H9 (cell line): Measurements from ENCODE around the gene IL1RAPL2. TPM values are rescaled to one million over a fixed set of nuclear protein-coding genes. Genes with fewer than 3 reads are reported as not detected.

ENCODE experiments used
- DNase-seq: peaks from one replicate; pipeline ENCODE4 v3.0.0-alpha.2; 2017
- H2AFZ ChIP-seq: one replicate; pipeline ENCODE4 v1.6.1; 2013; ENCODE audit warnings: mild to moderate bottlenecking, low read length, control low read depth, moderate library complexity
- H2AK5ac ChIP-seq: 2 replicates; pipeline ENCODE4 v1.6.1; 2013; ENCODE audit warnings: low read length, control low read depth, mixed read lengths; ENCODE audit not compliant: insufficient read length
- H2BK120ac ChIP-seq: one replicate; pipeline ENCODE4 v1.6.1; 2013; ENCODE audit warnings: low read depth, mild to moderate bottlenecking, low read length, control low read depth, inconsistent platforms; ENCODE audit not compliant: poor library complexity, severe bottlenecking
- H2BK12ac ChIP-seq: 2 replicates; pipeline ENCODE4 v1.6.1; 2013; ENCODE audit warnings: low read length, control low read depth, mixed read lengths, low read depth; ENCODE audit not compliant: insufficient read length
- H2BK15ac ChIP-seq: 2 replicates; pipeline ENCODE4 v1.6.1; 2013; ENCODE audit warnings: low read depth, low read length, control low read depth
- H2BK20ac ChIP-seq: one replicate; pipeline ENCODE4 v1.6.1; 2013; ENCODE audit warnings: low read depth, mild to moderate bottlenecking, low read length, control low read depth, inconsistent platforms; ENCODE audit not compliant: poor library complexity, severe bottlenecking
- H2BK5ac ChIP-seq: 2 replicates; pipeline ENCODE4 v1.6.1; 2013; ENCODE audit warnings: low read length, control low read depth, mixed read lengths; ENCODE audit not compliant: insufficient read length
- H3K14ac ChIP-seq: 2 replicates; pipeline ENCODE4 v1.6.1; 2013; ENCODE audit warnings: low read length, control low read depth; ENCODE audit not compliant: insufficient read depth
- H3K18ac ChIP-seq: 2 replicates; pipeline ENCODE4 v1.6.1; 2013; ENCODE audit warnings: low read depth, mild to moderate bottlenecking, mixed read lengths, low read length, control low read depth; ENCODE audit not compliant: insufficient read length
- H3K23ac ChIP-seq: 2 replicates; pipeline ENCODE4 v1.6.1; 2013; ENCODE audit warnings: low read length, control low read depth, mixed read lengths, low read depth; ENCODE audit not compliant: insufficient read length
- H3K23me2 ChIP-seq: 2 replicates; pipeline ENCODE4 v1.6.1; 2013; ENCODE audit warnings: low read depth, mild to moderate bottlenecking, mixed read lengths, low read length, control low read depth; ENCODE audit not compliant: insufficient read length, poor library complexity, severe bottlenecking
- H3K27ac ChIP-seq: 2 replicates; pipeline ENCODE4 v1.5.1; 2013; ENCODE audit warnings: low read length, control low read depth, mixed read lengths, low read depth; ENCODE audit not compliant: insufficient read length
- H3K27me3 ChIP-seq: 2 replicates; pipeline ENCODE4 v1.6.1; 2013; ENCODE audit warnings: low read length, control low read depth, inconsistent platforms; ENCODE audit not compliant: insufficient read depth
- H3K4ac ChIP-seq: 2 replicates; pipeline ENCODE4 v1.6.1; 2013; ENCODE audit warnings: low read depth, mild to moderate bottlenecking, control low read depth, inconsistent platforms, low read length, moderate library complexity
- H3K4me1 ChIP-seq: 2 replicates; pipeline ENCODE4 v1.6.1; 2013; ENCODE audit warnings: low read length, control low read depth, inconsistent platforms; ENCODE audit not compliant: insufficient read depth
- H3K4me2 ChIP-seq: 2 replicates; pipeline ENCODE4 v1.6.1; 2013; ENCODE audit warnings: low read length, control low read depth, mixed read lengths; ENCODE audit not compliant: insufficient read length, insufficient read depth
- H3K56ac ChIP-seq: 2 replicates; pipeline ENCODE4 v1.6.1; 2013; ENCODE audit warnings: low read depth, mild to moderate bottlenecking, mixed read lengths, low read length, control low read depth; ENCODE audit not compliant: insufficient read length
- H3K79me1 ChIP-seq: 2 replicates; pipeline ENCODE4 v1.6.1; 2013; ENCODE audit warnings: low read depth, mild to moderate bottlenecking, moderate library complexity, low read length, control low read depth, inconsistent platforms; ENCODE audit not compliant: insufficient read depth, poor library complexity, severe bottlenecking
- H3K79me2 ChIP-seq: 2 replicates; pipeline ENCODE4 v1.6.1; 2013; ENCODE audit warnings: low read length, control low read depth, inconsistent platforms; ENCODE audit not compliant: insufficient read depth
- H3K9ac ChIP-seq: 2 replicates; pipeline ENCODE4 v1.6.1; 2013; ENCODE audit warnings: low read length, control low read depth, mixed read lengths; ENCODE audit not compliant: insufficient read length; ENCODE audit errors: extremely low read depth
- H3K9me3 ChIP-seq: one replicate; pipeline ENCODE4 v1.6.1; 2013; ENCODE audit warnings: low read depth, low read length, inconsistent platforms; ENCODE audit not compliant: control insufficient read depth
- H3T11ph ChIP-seq: one replicate; pipeline ENCODE4 v1.6.1; 2013; ENCODE audit warnings: mild to moderate bottlenecking, low read length, control low read depth, inconsistent platforms
- H4K20me1 ChIP-seq: one replicate; pipeline ENCODE4 v1.6.1; 2013; ENCODE audit not compliant: control insufficient read depth, insufficient read length, insufficient read depth
- H4K5ac ChIP-seq: 2 replicates; pipeline ENCODE4 v1.6.1; 2013; ENCODE audit warnings: low read depth, mild to moderate bottlenecking, mixed read lengths, low read length, control low read depth; ENCODE audit not compliant: insufficient read length
- H4K8ac ChIP-seq: replicated peaks from 2 replicates; pipeline ENCODE4 v1.6.1; 2013; ENCODE audit warnings: low read length, control low read depth, mixed read lengths, low read depth; ENCODE audit not compliant: insufficient read length
- H4K91ac ChIP-seq: 2 replicates; pipeline ENCODE4 v1.6.1; 2013; ENCODE audit warnings: low read depth, mild to moderate bottlenecking, moderate library complexity, mixed read lengths, low read length, control low read depth; ENCODE audit not compliant: insufficient read length
- H3K27ac Mint-ChIP-seq, 3 experiments: 2 replicates in 2 of 3; 3 replicates in 1 of 3; pipeline ENCODE4 v1.8.0; 2020 to 2021; ENCODE audit warnings: mixed read lengths in 3 of 3, mild to moderate bottlenecking in 1 of 3, moderate library complexity in 1 of 3
- H3K27me3 Mint-ChIP-seq: 2 replicates; pipeline ENCODE4 v1.8.0; 2021; ENCODE audit warnings: low read depth, mild to moderate bottlenecking, moderate library complexity, mixed read lengths
- H3K36me3 Mint-ChIP-seq, 3 experiments: 2 replicates in 2 of 3; 3 replicates in 1 of 3; pipeline ENCODE4 v1.8.0; 2020 to 2021; ENCODE audit warnings: low read depth in 3 of 3, mixed read lengths in 3 of 3; ENCODE audit not compliant: insufficient read depth in 1 of 3
- H3K4me1 Mint-ChIP-seq, 2 experiments: 2 replicates each; pipeline ENCODE4 v1.8.0; 2020; ENCODE audit warnings: mixed read lengths in 2 of 2
- H3K4me3 Mint-ChIP-seq, 2 experiments: 2 replicates in 1 of 2; 3 replicates in 1 of 2; pipeline ENCODE4 v1.8.0; 2020 to 2021; ENCODE audit warnings: mild to moderate bottlenecking in 2 of 2, mixed read lengths in 2 of 2, moderate library complexity in 1 of 2
- H3K9me3 Mint-ChIP-seq, 2 experiments: 2 replicates in 1 of 2; 3 replicates in 1 of 2; pipeline ENCODE4 v1.8.0; 2020; ENCODE audit warnings: mild to moderate bottlenecking in 2 of 2, mixed read lengths in 2 of 2, moderate library complexity in 1 of 2
- WGBS: extraction: QIAGEN DNeasy Blood & Tissue Kit; methylation state at CpG from one replicate; pipeline ENCODE4 v1.1.7; 2013; ENCODE audit warnings: missing lambda C conversion rate, low lambda C conversion rate, mixed read lengths; ENCODE audit not compliant: insufficient read length; ENCODE audit errors: extremely low coverage; 5-methylcytosine and 5-hydroxymethylcytosine counted together
- total RNA-seq: library from RNA; stranded (reverse); gene quantifications from 2 replicates; pipeline ENCODE4 v1.2.1, GENCODE V29; 2021
- TF ChIP-seq, protein P1 (sequence below): fragments of 200-600 bp; sonication (generic); conservative IDR thresholded peaks from 3 replicates; pipeline ENCODE4 v1.8.0; 2021; ENCODE audit warnings: antibody characterized with exemption, mild to moderate bottlenecking

The IL1RAPL2 gene
- total RNA-seq, 1 experiment from 2014 or later, result not detected

DNA sequence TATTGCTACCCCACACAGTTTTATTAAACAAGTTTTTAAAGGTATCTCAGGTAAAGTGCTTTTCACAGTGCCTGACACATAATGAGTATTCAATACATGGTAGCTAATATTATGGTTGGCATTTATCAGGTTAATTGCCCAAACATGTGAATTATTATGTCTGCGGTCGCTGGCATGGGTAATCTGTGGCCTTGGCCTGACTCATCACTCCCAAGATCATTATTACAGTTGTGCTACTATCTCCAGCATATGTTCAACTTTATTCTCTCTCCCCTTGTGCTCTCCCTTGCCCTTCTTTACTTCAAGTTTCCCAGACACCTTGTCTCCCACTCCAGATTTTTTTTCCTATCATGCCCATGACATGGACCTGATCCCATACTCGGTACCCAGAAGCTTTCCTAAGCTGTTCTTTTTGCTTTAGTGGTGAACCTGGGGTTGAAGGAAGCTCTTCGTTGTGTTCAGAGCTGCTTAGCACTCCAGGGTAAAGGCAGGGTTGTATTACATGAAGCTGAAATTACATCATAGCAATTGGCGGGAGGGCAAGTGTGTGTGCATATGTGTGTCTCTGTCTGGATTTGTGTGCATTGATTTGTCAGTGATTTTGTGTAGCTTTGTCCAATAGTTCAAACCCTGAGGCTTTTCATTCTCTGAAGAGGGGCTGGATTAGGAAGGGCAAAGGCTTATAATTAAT is 1079.8 kb downstream of the IL1RAPL2 start:
- Histone ChIP-seq H2BK5ac (no peak overlapping the region), H3K23ac (no peak overlapping the region), H2BK12ac (no peak overlapping the region), H2AK5ac (no peak overlapping the region), H3T11ph (no peak overlapping the region), H3K79me1 (no peaks in the 10 kb centered on the region), H3K9ac (no peak overlapping the region), H2AFZ (no peak overlapping the region), H3K4me2 (no peak overlapping the region), H2BK20ac (no peak overlapping the region), H2BK15ac (no peak overlapping the region), H3K27ac (no peak overlapping the region), H4K20me1 (no peaks in the 10 kb centered on the region), H3K56ac (no peak overlapping the region), H3K4ac (no peak overlapping the region), H3K4me1 (peaks cover 3% of the 10 kb centered on the region; the same call in 1 of the 2 replicates), H3K9me3 (no peaks in the 10 kb centered on the region), H4K8ac (no peak overlapping the region), H3K23me2 (no peaks in the 10 kb centered on the region), H4K5ac (no peak overlapping the region), H3K18ac (no peak overlapping the region), H2BK120ac (no peak overlapping the region), H3K79me2 (no peaks in the 10 kb centered on the region), H3K27me3 (no peaks in the 10 kb centered on the region), H3K14ac (no peak overlapping the region), H4K91ac (no peak overlapping the region)
- TF ChIP-seq, protein P1, sequence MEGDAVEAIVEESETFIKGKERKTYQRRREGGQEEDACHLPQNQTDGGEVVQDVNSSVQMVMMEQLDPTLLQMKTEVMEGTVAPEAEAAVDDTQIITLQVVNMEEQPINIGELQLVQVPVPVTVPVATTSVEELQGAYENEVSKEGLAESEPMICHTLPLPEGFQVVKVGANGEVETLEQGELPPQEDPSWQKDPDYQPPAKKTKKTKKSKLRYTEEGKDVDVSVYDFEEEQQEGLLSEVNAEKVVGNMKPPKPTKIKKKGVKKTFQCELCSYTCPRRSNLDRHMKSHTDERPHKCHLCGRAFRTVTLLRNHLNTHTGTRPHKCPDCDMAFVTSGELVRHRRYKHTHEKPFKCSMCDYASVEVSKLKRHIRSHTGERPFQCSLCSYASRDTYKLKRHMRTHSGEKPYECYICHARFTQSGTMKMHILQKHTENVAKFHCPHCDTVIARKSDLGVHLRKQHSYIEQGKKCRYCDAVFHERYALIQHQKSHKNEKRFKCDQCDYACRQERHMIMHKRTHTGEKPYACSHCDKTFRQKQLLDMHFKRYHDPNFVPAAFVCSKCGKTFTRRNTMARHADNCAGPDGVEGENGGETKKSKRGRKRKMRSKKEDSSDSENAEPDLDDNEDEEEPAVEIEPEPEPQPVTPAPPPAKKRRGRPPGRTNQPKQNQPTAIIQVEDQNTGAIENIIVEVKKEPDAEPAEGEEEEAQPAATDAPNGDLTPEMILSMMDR, result no peak
- DNase-seq, result no peak
- H3K36me3 Mint-ChIP-seq, result peaks cover 0 to 2% (median 0%) of the 10 kb centered on the region in 3 experiments; a peak in 2 of 7 replicates
- peaks cover 10 to 12% of the 10 kb centered on the region in 2 experiments for H3K4me1 Mint-ChIP-seq
- H3K27ac Mint-ChIP-seq, result no peak overlapping the region
- H3K4me3 Mint-ChIP-seq, result no peak overlapping the region
- WGBS, result no CpG with 5 or more reads among the region's 5 CpGs
- H3K27me3 Mint-ChIP-seq, result no peaks in the 10 kb centered on the region
- H3K9me3 Mint-ChIP-seq, result peaks cover 2 to 34% of the 10 kb centered on the region in 2 experiments; a peak in 3 of 5 replicates
